WTC11 (cell line): ENCODE results near the gene KIF17.

Experiments
- ESRRA ChIP-seq: sonication (generic); formaldehyde crosslinking; IDR thresholded peaks from 2 replicates; pipeline ENCODE4 v1.8.1; 2022; ENCODE audit warnings: mild to moderate bottlenecking, missing genetic modification reagents, borderline replicate concordance
- FOXJ3 ChIP-seq: sonication (generic); formaldehyde crosslinking; IDR thresholded peaks from 2 replicates; pipeline ENCODE4 v1.9.0; 2021; ENCODE audit warnings: missing genetic modification reagents, mild to moderate bottlenecking, borderline replicate concordance
- MLX ChIP-seq: sonication (generic); formaldehyde crosslinking; IDR thresholded peaks from 2 replicates; pipeline ENCODE4 v1.8.1; 2023; ENCODE audit warnings: mild to moderate bottlenecking, missing genetic modification reagents, moderate library complexity
- TF ChIP-seq, protein P1 (sequence below): sonication (generic); formaldehyde crosslinking; IDR thresholded peaks from 2 replicates; pipeline ENCODE4 v1.8.1; 2023; ENCODE audit warnings: mild to moderate bottlenecking, missing genetic modification reagents, moderate library complexity
- TF ChIP-seq, protein P2 (sequence below): sonication (generic); formaldehyde crosslinking; IDR thresholded peaks from 2 replicates; pipeline ENCODE4 v1.8.0; 2023; ENCODE audit warnings: missing genetic modification reagents, mild to moderate bottlenecking, borderline replicate concordance
- TF ChIP-seq, protein P3 (sequence below): fragments of 250-450 bp; sonication (Bioruptor Pico); IDR thresholded peaks from 2 replicates; pipeline ENCODE4 v1.9.0; 2021; ENCODE audit warnings: mild to moderate bottlenecking
- TF ChIP-seq, protein P4 (sequence below): fragments of 200-600 bp; IDR thresholded peaks from 2 replicates; pipeline ENCODE4 v1.8.0; 2022; ENCODE audit warnings: antibody characterized with exemption

GRCh38 chr1:20685741-20686140, 32.1 kb downstream of the KIF17 start:
- TF ChIP-seq, protein P1, sequence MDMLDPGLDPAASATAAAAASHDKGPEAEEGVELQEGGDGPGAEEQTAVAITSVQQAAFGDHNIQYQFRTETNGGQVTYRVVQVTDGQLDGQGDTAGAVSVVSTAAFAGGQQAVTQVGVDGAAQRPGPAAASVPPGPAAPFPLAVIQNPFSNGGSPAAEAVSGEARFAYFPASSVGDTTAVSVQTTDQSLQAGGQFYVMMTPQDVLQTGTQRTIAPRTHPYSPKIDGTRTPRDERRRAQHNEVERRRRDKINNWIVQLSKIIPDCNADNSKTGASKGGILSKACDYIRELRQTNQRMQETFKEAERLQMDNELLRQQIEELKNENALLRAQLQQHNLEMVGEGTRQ (CRISPR knock-in tag), result no peak
- TF ChIP-seq, protein P2, sequence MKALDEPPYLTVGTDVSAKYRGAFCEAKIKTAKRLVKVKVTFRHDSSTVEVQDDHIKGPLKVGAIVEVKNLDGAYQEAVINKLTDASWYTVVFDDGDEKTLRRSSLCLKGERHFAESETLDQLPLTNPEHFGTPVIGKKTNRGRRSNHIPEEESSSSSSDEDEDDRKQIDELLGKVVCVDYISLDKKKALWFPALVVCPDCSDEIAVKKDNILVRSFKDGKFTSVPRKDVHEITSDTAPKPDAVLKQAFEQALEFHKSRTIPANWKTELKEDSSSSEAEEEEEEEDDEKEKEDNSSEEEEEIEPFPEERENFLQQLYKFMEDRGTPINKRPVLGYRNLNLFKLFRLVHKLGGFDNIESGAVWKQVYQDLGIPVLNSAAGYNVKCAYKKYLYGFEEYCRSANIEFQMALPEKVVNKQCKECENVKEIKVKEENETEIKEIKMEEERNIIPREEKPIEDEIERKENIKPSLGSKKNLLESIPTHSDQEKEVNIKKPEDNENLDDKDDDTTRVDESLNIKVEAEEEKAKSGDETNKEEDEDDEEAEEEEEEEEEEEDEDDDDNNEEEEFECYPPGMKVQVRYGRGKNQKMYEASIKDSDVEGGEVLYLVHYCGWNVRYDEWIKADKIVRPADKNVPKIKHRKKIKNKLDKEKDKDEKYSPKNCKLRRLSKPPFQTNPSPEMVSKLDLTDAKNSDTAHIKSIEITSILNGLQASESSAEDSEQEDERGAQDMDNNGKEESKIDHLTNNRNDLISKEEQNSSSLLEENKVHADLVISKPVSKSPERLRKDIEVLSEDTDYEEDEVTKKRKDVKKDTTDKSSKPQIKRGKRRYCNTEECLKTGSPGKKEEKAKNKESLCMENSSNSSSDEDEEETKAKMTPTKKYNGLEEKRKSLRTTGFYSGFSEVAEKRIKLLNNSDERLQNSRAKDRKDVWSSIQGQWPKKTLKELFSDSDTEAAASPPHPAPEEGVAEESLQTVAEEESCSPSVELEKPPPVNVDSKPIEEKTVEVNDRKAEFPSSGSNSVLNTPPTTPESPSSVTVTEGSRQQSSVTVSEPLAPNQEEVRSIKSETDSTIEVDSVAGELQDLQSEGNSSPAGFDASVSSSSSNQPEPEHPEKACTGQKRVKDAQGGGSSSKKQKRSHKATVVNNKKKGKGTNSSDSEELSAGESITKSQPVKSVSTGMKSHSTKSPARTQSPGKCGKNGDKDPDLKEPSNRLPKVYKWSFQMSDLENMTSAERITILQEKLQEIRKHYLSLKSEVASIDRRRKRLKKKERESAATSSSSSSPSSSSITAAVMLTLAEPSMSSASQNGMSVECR (CRISPR knock-in tag), result no peak
- TF ChIP-seq, protein P3, sequence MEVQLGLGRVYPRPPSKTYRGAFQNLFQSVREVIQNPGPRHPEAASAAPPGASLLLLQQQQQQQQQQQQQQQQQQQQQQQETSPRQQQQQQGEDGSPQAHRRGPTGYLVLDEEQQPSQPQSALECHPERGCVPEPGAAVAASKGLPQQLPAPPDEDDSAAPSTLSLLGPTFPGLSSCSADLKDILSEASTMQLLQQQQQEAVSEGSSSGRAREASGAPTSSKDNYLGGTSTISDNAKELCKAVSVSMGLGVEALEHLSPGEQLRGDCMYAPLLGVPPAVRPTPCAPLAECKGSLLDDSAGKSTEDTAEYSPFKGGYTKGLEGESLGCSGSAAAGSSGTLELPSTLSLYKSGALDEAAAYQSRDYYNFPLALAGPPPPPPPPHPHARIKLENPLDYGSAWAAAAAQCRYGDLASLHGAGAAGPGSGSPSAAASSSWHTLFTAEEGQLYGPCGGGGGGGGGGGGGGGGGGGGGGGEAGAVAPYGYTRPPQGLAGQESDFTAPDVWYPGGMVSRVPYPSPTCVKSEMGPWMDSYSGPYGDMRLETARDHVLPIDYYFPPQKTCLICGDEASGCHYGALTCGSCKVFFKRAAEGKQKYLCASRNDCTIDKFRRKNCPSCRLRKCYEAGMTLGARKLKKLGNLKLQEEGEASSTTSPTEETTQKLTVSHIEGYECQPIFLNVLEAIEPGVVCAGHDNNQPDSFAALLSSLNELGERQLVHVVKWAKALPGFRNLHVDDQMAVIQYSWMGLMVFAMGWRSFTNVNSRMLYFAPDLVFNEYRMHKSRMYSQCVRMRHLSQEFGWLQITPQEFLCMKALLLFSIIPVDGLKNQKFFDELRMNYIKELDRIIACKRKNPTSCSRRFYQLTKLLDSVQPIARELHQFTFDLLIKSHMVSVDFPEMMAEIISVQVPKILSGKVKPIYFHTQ (CRISPR knock-in tag), result no peak
- no peak for TF ChIP-seq FOXJ3 (CRISPR knock-in tag)
- no peak for TF ChIP-seq MLX (CRISPR knock-in tag)
- TF ChIP-seq, protein P4, sequence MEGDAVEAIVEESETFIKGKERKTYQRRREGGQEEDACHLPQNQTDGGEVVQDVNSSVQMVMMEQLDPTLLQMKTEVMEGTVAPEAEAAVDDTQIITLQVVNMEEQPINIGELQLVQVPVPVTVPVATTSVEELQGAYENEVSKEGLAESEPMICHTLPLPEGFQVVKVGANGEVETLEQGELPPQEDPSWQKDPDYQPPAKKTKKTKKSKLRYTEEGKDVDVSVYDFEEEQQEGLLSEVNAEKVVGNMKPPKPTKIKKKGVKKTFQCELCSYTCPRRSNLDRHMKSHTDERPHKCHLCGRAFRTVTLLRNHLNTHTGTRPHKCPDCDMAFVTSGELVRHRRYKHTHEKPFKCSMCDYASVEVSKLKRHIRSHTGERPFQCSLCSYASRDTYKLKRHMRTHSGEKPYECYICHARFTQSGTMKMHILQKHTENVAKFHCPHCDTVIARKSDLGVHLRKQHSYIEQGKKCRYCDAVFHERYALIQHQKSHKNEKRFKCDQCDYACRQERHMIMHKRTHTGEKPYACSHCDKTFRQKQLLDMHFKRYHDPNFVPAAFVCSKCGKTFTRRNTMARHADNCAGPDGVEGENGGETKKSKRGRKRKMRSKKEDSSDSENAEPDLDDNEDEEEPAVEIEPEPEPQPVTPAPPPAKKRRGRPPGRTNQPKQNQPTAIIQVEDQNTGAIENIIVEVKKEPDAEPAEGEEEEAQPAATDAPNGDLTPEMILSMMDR, result no peak
- TF ChIP-seq ESRRA, result no peak
